SKM-1 (cell line): ENCODE data around the gene CYP20A1.

ENCODE experiments used
- DNase-seq: peaks from one replicate; lab custom pipeline; 2025; ENCODE audit not compliant: unreplicated experiment; lab: John Stamatoyannopoulos, UW

The CYP20A1 gene

GRCh38 chr2:203354966-203355365, 116.1 kb downstream of the CYP20A1 start:
- no peak for DNase-seq
